ENCODE data around the gene PDP2. TPM values are rescaled to one million over a fixed set of nuclear protein-coding genes. Genes with fewer than 3 reads are reported as not detected.

Gene PDP2
- total RNA-seq, 1 donor from 2014 or later, result 11.7 TPM

DNA sequence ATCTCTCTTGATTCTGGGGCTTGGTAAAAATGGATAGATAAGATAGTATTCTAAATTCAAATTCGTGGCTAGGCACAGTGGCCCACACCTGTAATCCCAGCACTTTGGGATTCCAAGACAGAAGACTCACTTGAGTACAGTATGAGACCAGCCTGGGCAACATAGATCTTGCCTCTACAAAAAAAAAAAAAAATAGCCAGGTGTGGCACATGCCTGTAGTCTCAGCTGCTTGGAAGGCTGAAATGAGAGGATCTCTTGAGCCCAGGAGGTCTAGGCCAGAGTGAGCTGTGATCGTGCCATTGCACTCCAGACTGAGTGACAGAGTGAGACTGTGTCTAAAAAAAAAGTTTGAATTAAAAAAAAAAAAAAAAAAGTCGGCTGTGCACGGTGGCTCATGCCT is 9.3 kb downstream of the PDP2 start:
- DNase-seq (ENCODE audit: low read depth), result no peak
- Histone ChIP-seq H3K4me3 (ENCODE audit: low read depth, low read length) (no peak overlapping the region), H3K27me3 (ENCODE audit: control insufficient read depth, insufficient read depth, low read length) (no peaks in the 10 kb centered on the region), H3K36me3 (ENCODE audit: control insufficient read depth, insufficient read depth, low read length) (no peaks in the 10 kb centered on the region)
- TF ChIP-seq, protein P1, sequence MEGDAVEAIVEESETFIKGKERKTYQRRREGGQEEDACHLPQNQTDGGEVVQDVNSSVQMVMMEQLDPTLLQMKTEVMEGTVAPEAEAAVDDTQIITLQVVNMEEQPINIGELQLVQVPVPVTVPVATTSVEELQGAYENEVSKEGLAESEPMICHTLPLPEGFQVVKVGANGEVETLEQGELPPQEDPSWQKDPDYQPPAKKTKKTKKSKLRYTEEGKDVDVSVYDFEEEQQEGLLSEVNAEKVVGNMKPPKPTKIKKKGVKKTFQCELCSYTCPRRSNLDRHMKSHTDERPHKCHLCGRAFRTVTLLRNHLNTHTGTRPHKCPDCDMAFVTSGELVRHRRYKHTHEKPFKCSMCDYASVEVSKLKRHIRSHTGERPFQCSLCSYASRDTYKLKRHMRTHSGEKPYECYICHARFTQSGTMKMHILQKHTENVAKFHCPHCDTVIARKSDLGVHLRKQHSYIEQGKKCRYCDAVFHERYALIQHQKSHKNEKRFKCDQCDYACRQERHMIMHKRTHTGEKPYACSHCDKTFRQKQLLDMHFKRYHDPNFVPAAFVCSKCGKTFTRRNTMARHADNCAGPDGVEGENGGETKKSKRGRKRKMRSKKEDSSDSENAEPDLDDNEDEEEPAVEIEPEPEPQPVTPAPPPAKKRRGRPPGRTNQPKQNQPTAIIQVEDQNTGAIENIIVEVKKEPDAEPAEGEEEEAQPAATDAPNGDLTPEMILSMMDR (IDR thresholded peaks at IDR 0.05; ENCODE audit: insufficient read depth, low read length, poor library complexity, severe bottlenecking), result no peak

DNA sequence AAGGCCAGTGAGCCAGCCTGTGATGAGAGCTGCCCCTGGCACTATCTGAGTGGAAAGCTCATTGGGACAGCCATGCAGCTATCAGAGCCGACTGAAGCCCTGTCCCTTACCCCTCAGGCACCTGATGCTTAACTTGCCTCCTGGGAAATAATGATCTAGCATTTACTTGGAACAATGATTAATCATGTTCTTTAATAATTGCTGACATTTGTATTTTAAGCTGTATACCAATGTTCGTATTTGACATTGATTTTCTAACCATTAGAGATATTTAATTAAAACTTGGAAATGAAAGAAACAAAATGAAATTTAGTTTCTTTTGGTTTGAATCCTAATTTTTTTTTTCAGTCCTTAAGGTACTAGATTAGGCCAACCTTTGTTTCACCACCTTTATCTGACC is 10.5 kb downstream of the PDP2 start:
- no peak overlapping the region for H3K4me3 ChIP-seq (ENCODE audit: low read depth, low read length)
- TF ChIP-seq, protein P1 (IDR thresholded peaks at IDR 0.05; ENCODE audit: insufficient read depth, low read length, poor library complexity, severe bottlenecking), result no peak

DNA sequence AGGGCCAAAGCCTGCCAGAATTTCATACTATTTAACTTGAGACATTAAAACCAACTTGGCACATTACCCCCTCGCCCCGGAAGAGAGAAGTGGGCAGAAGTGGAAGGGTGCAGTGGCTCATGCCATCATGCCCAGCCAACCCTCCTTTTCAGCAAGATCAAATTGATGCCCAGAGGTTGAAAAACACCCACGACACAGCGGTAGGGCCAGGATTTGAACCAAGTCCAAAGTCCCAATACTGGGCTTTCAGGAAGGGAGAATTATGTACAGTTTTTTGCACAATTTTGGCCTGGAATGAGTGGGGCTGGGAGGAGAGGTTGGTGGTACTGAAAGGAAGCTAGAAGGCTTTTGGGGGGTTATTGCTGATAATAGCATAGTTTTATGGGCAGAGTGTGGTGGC is 11.0 kb downstream of the PDP2 start:
- DNase-seq (ENCODE audit: low read depth), result no peak
- Histone ChIP-seq H3K36me3 (ENCODE audit: control insufficient read depth, insufficient read depth, low read length) (no peaks in the 10 kb centered on the region), H3K4me3 (ENCODE audit: low read depth, low read length) (no peak overlapping the region), H3K27me3 (ENCODE audit: control insufficient read depth, insufficient read depth, low read length) (no peaks in the 10 kb centered on the region)
- TF ChIP-seq, protein P1 (IDR thresholded peaks at IDR 0.05; ENCODE audit: insufficient read depth, low read length, poor library complexity, severe bottlenecking), result no peak

More for the DNA sequence above, 10.5 kb downstream of the PDP2 start:
- H3K36me3 ChIP-seq (ENCODE audit: control insufficient read depth, insufficient read depth, low read length), result no peaks in the 10 kb centered on the region
- H3K27me3 ChIP-seq (ENCODE audit: control insufficient read depth, insufficient read depth, low read length), result no peaks in the 10 kb centered on the region
- DNase-seq (ENCODE audit: low read depth), result no peak

DNA sequence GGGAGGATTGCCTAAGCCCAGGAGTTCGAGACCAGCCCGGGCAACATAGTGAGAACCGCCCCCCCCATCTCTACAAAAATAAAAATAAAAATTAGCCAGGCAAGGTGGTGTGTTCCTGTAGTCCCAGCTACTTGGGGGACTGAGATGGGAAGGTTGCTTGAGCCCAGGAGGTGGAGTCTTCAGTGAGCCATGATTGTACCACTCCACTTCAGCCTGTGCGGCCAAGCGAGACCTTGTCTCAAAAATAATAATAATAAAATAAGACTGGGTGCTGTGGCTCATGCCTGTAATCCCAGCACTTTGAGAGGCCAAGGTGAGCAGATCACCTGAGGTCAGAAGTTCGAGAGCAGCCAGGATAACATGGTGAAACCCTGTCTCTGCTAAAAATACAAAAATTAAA is 11.5 kb downstream of the PDP2 start:
- no peaks in the 10 kb centered on the region for H3K27me3 ChIP-seq (ENCODE audit: control insufficient read depth, insufficient read depth, low read length)
- TF ChIP-seq, protein P1 (IDR thresholded peaks at IDR 0.05; ENCODE audit: insufficient read depth, low read length, poor library complexity, severe bottlenecking), result no peak
- DNase-seq (ENCODE audit: low read depth), result no peak
- no peak overlapping the region for H3K4me3 ChIP-seq (ENCODE audit: low read depth, low read length)
- H3K36me3 ChIP-seq (ENCODE audit: control insufficient read depth, insufficient read depth, low read length), result no peaks in the 10 kb centered on the region

DNA sequence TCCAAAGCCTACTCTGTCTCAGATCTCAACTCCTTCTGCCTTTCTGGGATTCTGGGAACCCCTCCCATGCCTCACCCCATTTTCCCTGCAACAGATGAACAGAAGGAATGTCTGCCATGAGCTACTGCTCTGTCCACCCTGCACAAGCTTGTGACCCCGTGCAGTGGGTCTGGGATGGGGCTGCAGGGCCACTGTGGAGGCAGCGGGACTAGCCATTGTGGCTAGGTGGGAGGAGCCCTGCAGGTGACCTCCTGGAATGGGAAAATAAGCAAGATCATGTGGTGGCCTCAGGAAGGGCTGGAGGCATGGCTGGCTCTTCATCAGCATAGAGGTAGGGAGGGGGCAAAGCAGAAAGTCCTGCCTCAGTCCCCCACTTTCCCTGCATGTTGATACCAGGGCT is 13.7 kb downstream of the PDP2 start:
- no peaks in the 10 kb centered on the region for H3K36me3 ChIP-seq (ENCODE audit: control insufficient read depth, insufficient read depth, low read length)
- TF ChIP-seq, protein P1 (IDR thresholded peaks at IDR 0.05; ENCODE audit: insufficient read depth, low read length, poor library complexity, severe bottlenecking), result no peak
- H3K4me3 ChIP-seq (ENCODE audit: low read depth, low read length), result no peak overlapping the region
- H3K27me3 ChIP-seq (ENCODE audit: control insufficient read depth, insufficient read depth, low read length), result no peaks in the 10 kb centered on the region
- DNase-seq (ENCODE audit: low read depth), result no peak

DNA sequence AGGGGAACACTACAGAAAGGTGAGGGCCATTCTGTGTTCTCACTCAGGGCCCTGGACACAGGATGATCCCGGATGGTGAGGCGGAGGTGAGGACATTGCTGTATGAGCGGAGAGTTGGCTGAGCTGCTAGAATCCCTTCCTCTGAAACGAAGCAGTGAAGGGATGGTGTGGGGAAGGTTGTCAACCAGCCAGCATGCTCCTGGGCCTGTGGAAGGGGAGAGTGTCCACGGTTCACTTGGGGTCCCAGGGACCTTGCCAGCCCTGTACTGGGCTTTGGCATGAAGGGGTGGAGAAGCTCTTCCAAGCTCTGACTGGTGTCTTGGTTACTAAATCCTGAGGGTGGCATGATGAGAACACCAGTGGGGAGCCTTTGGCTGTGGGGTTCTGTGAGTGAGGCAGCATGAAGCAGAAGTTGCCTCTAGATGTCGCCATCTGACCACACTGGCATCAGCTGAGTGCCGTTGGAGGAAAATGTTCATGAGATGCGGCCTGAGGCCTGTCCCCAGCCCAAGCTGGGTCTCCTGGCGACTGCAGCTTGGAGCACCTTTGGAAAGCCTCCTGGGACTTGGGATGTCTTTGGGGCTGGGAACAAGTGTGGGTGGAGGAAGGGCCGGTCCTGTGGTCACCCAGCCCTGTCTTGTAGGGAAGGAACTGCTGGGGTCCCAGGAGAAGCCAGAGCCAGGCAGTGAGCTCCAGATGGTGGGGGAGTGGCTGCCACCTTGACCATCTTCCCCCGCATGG is 14.8 kb downstream of the PDP2 start:
- H3K4me3 ChIP-seq (ENCODE audit: low read depth, low read length), result no peak overlapping the region
- TF ChIP-seq, protein P1 (IDR thresholded peaks at IDR 0.05; ENCODE audit: insufficient read depth, low read length, poor library complexity, severe bottlenecking), result peak; percentile 88
- no peak for DNase-seq (ENCODE audit: low read depth)
- no peaks in the 10 kb centered on the region for H3K27me3 ChIP-seq (ENCODE audit: control insufficient read depth, insufficient read depth, low read length)
- H3K36me3 ChIP-seq (ENCODE audit: control insufficient read depth, insufficient read depth, low read length), result no peaks in the 10 kb centered on the region
